B cell (primary cell): ENCODE measurements around the gene LMO7. TPM values are rescaled to one million over a fixed set of nuclear protein-coding genes. Genes with fewer than 3 reads are reported as not detected.

Experiments
- ATAC-seq: fragments of 200-7000 bp; cut with Tn5 transposase; one replicate; pipeline ENCODE4 v1.10.0; 2021; ENCODE audit warnings: low read depth, mild to moderate bottlenecking, moderate number of reproducible peaks, moderate library complexity
- CTCF ChIA-PET: fragments of 350-600 bp; sonication (Branson Sonifier 250); formaldehyde crosslinking; loops from one replicate; lab custom pipeline; 2021; ENCODE audit warnings: antibody characterized with exemption, inconsistent platforms; lab: Charles Lee
- POLR2A ChIA-PET: fragments of 350-600 bp; sonication (Branson Sonifier 250); formaldehyde crosslinking; loops from one replicate; lab custom pipeline; 2021; ENCODE audit warnings: antibody characterized with exemption; lab: Charles Lee
- DNase-seq: peaks from one replicate; pipeline ENCODE4 v3.0.0; 2013
- H2AFZ ChIP-seq: 2 replicates; pipeline ENCODE4 v1.6.1; 2012; ENCODE audit warnings: mild to moderate bottlenecking, low read depth, low read length; ENCODE audit not compliant: insufficient read depth, poor library complexity, severe bottlenecking
- H3K27ac ChIP-seq, 2 donors: 1 replicate in 1 of 2; 2 replicates in 1 of 2; pipeline ENCODE4 v1.5.1; 2012 to 2013; ENCODE audit warnings: low read length in 2 of 2, mild to moderate bottlenecking in 2 of 2, moderate library complexity in 1 of 2
- H3K27me3 ChIP-seq, 4 experiments: fragments of 200-600 bp in 1 of 4; sonication (generic) in 1 of 4; replicated peaks in 1 of 4; 1 replicate in 2 of 4; 2 replicates in 2 of 4; pipeline versions ENCODE4 v1.6.1 to v1.7.0; 2013 to 2016; ENCODE audit warnings: low read length in 3 of 4, mild to moderate bottlenecking in 2 of 4, mixed read lengths in 1 of 4, moderate library complexity in 1 of 4; ENCODE audit not compliant: insufficient read depth in 4 of 4, control insufficient read depth in 3 of 4; ENCODE audit errors: control extremely low read depth in 1 of 4
- H3K36me3 ChIP-seq, 2 experiments: replicated peaks in 1 of 2; 1 replicate in 1 of 2; 2 replicates in 1 of 2; pipeline versions ENCODE4 v1.6.1 to v1.7.1; 2013; ENCODE audit warnings: low read length in 1 of 2; ENCODE audit not compliant: insufficient read depth in 2 of 2, control insufficient read depth in 1 of 2; ENCODE audit errors: control extremely low read depth in 1 of 2, extremely low read depth in 1 of 2
- H3K4me1 ChIP-seq, 2 donors: fragments of 200-600 bp in 1 of 2; sonication (generic) in 1 of 2; 1 replicate in 1 of 2; 2 replicates in 1 of 2; pipeline versions ENCODE4 v1.5.1 to v1.6.1; 2013 to 2017; ENCODE audit warnings: low read length in 2 of 2; ENCODE audit not compliant: control insufficient read depth in 2 of 2, insufficient read depth in 2 of 2
- H3K4me2 ChIP-seq: replicated peaks from 2 replicates; pipeline ENCODE3; 2012; ENCODE audit warnings: mild to moderate bottlenecking, low read depth, low read length; ENCODE audit not compliant: poor library complexity, severe bottlenecking
- H3K4me3 ChIP-seq, 5 experiments: fragments of 200-600 bp in 1 of 5; sonication (generic) in 1 of 5; 1 replicate in 3 of 5; 2 replicates in 2 of 5; pipeline versions ENCODE4 v1.5.1 to v1.7.0; 2011 to 2016; ENCODE audit warnings: low read length in 4 of 5, mild to moderate bottlenecking in 4 of 5, low read depth in 2 of 5, control low read depth in 1 of 5, moderate library complexity in 1 of 5; ENCODE audit not compliant: insufficient read depth in 1 of 5; ENCODE audit errors: control extremely low read depth in 1 of 5, extremely low read depth in 1 of 5
- H3K79me2 ChIP-seq: fragments of 200-600 bp; sonication (generic); one replicate; pipeline ENCODE4 v1.6.0; 2016; ENCODE audit warnings: low read length; ENCODE audit not compliant: control insufficient read depth, insufficient read depth
- H3K9ac ChIP-seq: fragments of 200-600 bp; sonication (generic); 2 replicates; pipeline ENCODE4 v1.6.1; 2017; ENCODE audit warnings: mild to moderate bottlenecking, low read length, moderate library complexity
- H3K9me3 ChIP-seq, 3 donors: one replicate each; pipeline versions ENCODE4 v1.6.1 to v1.7.1; 2013; ENCODE audit warnings: low read length in 2 of 3; ENCODE audit not compliant: control insufficient read depth in 2 of 3, insufficient read depth in 1 of 3; ENCODE audit errors: control extremely low read depth in 1 of 3
- H4K20me1 ChIP-seq: 2 replicates; pipeline ENCODE4 v1.6.0; 2012; ENCODE audit warnings: mild to moderate bottlenecking, low read length; ENCODE audit not compliant: insufficient read depth, control insufficient read depth, poor library complexity, severe bottlenecking
- H3K27ac Mint-ChIP-seq: one replicate; pipeline ENCODE4 v1.8.0; 2021; ENCODE audit warnings: mixed read lengths
- H3K27me3 Mint-ChIP-seq: one replicate; pipeline ENCODE4 v1.8.0; 2021; ENCODE audit warnings: mixed read lengths
- H3K4me1 Mint-ChIP-seq: one replicate; pipeline ENCODE4 v1.8.0; 2021; ENCODE audit warnings: mixed read lengths
- H3K4me3 Mint-ChIP-seq: one replicate; pipeline ENCODE4 v1.8.0; 2021; ENCODE audit warnings: mixed read lengths
- H3K9me3 Mint-ChIP-seq: one replicate; pipeline ENCODE4 v1.8.0; 2022; ENCODE audit warnings: mixed read lengths; ENCODE audit not compliant: insufficient read depth
- CTCF ChIP-seq: fragments of 200-600 bp; IDR thresholded peaks from one replicate; pipeline ENCODE4 v1.8.0; 2022; ENCODE audit warnings: antibody characterized with exemption, mild to moderate bottlenecking
- EZH2 ChIP-seq: IDR thresholded peaks from 2 replicates; pipeline ENCODE4 v1.6.1; 2012; ENCODE audit warnings: borderline replicate concordance, low read depth, mild to moderate bottlenecking, moderate library complexity, low read length; ENCODE audit not compliant: insufficient read depth, poor library complexity, severe bottlenecking
- WGBS: methylation state at CpG from one replicate; pipeline ENCODE4 v1.1.5; 2013; ENCODE audit warnings: missing lambda C conversion rate; ENCODE audit not compliant: insufficient coverage; 5-methylcytosine and 5-hydroxymethylcytosine counted together
- intact Hi-C: fragments of 100-400 bp; cut with micrococcal nuclease; formaldehyde crosslinking; loops from one replicate; pipeline ENCODE4 v1.10.0; 2022
- polyA plus RNA-seq: library from polyadenylated mRNA; depleted of rRNA; stranded (reverse); fragments of >200 nt; gene quantifications from 2 replicates; pipeline ENCODE4 v1.2.3, GENCODE V29; 2012
- total RNA-seq, 2 donors: library from RNA; stranded (reverse); fragments of 120-200 nt in 1 of 2; gene quantifications; 1 replicate in 1 of 2; 2 replicates in 1 of 2; pipeline versions ENCODE4 v1.2.3 to v1.2.4, GENCODE V29; 2013 to 2022

Gene LMO7
- total and polyA plus RNA-seq, 2 donors (not counting 1 experiment from before 2014, with no cell fraction given): 7.8 to 17.4 TPM

GRCh38 chr13:75872980-75873379 lies 236.8 kb downstream of the LMO7 start:
- Mint-ChIP-seq H3K4me3 (no peak overlapping the region), H3K27me3 (peaks cover 43% of the 10 kb centered on the region), H3K27ac (no peak overlapping the region), H3K4me1 (peaks cover 6% of the 10 kb centered on the region), H3K9me3 (no peaks in the 10 kb centered on the region)
- Histone ChIP-seq H3K27me3 (peaks cover 0 to 13% (median 5%) of the 10 kb centered on the region in 4 experiments), H3K79me2 (no peaks in the 10 kb centered on the region), H3K27ac (no peak overlapping the region), H3K9ac (no peak overlapping the region), H3K4me3 (no peak overlapping the region), H3K36me3 (no peaks in the 10 kb centered on the region), H4K20me1 (no peaks in the 10 kb centered on the region), H3K4me2 (no peak overlapping the region), H3K4me1 (peaks cover 0 to 3% of the 10 kb centered on the region in 2 donors), H3K9me3 (no peaks in the 10 kb centered on the region), H2AFZ (peak overlapping the region; percentile 27)
- intact Hi-C loops: loop anchor here (10.0 kb wide), 1 partner anchor 178 kb away; no protein-coding TSS in a partner anchor
- DNase-seq (no peak), ATAC-seq (no peak)
- WGBS: no CpG with 5 or more reads among the region's 3 CpGs
- ChIA-PET POLR2A (interaction anchor here (0.6 kb wide), 1 partner anchor 73 kb away, joined by 3 read pairs; no protein-coding TSS in a partner anchor), CTCF (interaction anchor here (0.9 to 11.1 kb wide), 8 partner anchors 11 to 1028 kb away, joined by 3 to 292 read pairs (median 6); no protein-coding TSS in a partner anchor)
- TF ChIP-seq CTCF (no peak), EZH2 (no peak)

GRCh38 chr13:75873494-75873893 lies 237.4 kb downstream of the LMO7 start:
- intact Hi-C loops: loop anchor here (10.0 kb wide), 1 partner anchor 179 kb away; no protein-coding TSS in a partner anchor
- no peaks in the 10 kb centered on the region for H3K9me3 Mint-ChIP-seq
- WGBS: 100% methylated on average over 6 of the region's 10 CpGs
- DNase-seq (no peak), ATAC-seq (no peak)
- H3K27ac Mint-ChIP-seq: no peak overlapping the region
- Histone ChIP-seq H3K79me2 (no peaks in the 10 kb centered on the region), H3K4me1 (peaks cover 0 to 3% of the 10 kb centered on the region in 2 donors), H3K9me3 (no peaks in the 10 kb centered on the region), H2AFZ (no peak overlapping the region), H3K36me3 (no peaks in the 10 kb centered on the region), H3K27me3 (peaks cover 0 to 13% (median 5%) of the 10 kb centered on the region in 4 experiments), H4K20me1 (no peaks in the 10 kb centered on the region), H3K4me2 (no peak overlapping the region), H3K27ac (no peak overlapping the region), H3K4me3 (no peak overlapping the region), H3K9ac (no peak overlapping the region)
- TF ChIP-seq CTCF (no peak), EZH2 (no peak)
- CTCF ChIA-PET: interaction anchor here (0.9 to 11.1 kb wide), 10 partner anchors 9 to 1107 kb away, joined by 3 to 292 read pairs (median 4); no protein-coding TSS in a partner anchor
- H3K27me3 Mint-ChIP-seq: peaks cover 43% of the 10 kb centered on the region
- POLR2A ChIA-PET: interaction anchor here (0.6 kb wide), 1 partner anchor 73 kb away, joined by 3 read pairs; no protein-coding TSS in a partner anchor
- H3K4me1 Mint-ChIP-seq: peaks cover 6% of the 10 kb centered on the region
- H3K4me3 Mint-ChIP-seq: no peak overlapping the region
